ENCODE measurements around the gene EIF1AX.
"Not testable (repeated sequence)": the region's sequence is repeated elsewhere in the genome, so short reads cannot be mapped to it uniquely, and the experiment has no call there.

EIF1AX gene

DNA sequence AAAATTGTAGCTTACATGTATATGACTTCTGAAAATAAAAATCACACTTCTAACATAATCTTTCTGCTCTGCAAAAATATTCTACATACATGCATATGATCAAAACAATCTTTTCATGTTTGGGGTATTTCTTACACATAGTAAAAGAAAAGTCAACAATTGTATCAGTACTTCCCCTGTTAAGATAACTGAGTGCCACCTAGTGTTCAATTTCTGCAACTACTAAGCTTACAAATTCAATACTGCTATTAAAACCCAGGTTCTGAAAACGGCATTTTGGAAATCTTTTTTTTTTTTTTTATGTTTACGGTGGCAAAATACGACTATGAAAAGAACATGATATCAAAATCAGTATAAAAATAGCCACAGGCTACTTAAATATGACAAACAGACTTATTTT is 14.2 kb downstream of the EIF1AX start:
- DNase-seq (ENCODE audit: low read depth in 2 of 2): not testable (repeated sequence)

DNA sequence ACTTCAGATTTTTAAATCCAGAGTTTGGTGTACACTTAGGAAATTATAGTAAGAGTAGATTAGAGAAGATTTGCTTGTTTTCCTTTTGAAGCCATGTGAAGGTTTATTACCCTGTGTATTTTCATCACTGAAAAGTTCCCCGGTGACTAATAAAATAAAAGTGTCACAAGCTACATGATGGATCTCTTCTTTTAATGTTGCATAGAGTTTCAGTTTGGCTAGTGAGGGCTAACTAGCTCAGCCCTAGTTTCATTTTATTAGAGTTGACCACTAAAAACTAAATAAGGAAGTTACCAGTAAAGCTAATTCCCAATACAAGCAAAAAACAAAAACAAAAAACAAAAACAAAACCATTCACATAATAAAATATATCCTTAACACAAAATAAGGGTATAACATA is 14.8 kb downstream of the EIF1AX start:
- DNase-seq (ENCODE audit: low read depth in 2 of 2): not testable (repeated sequence)

DNA sequence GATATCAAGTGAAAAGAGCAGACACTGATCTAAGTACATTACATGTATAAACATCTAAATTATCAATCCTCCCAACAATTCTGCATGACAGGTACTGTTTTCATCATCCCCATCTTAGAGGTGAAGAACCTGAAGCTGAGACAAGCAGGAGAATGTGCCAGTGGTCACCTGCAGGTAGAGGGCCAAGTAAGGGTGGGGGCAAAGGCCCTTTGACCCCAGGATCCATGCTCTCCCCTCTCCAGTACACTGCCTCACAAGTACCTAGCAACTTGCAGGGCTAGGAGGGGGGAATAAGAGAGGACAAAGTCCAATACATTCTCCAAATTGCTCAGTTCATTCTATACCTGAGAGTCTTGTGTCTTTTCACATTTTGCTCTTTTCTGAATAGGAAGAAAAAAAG is 16.7 kb downstream of the EIF1AX start:
- no peak for DNase-seq (ENCODE audit: low read depth in 2 of 2)

- no peak for DNase-seq (ENCODE audit: low read depth in 2 of 2)
These were observed 23.4 kb downstream of the EIF1AX start for GRCh38 chrX:20118065-20118824.

- no peak for DNase-seq (ENCODE audit: low read depth in 2 of 2)
These were observed 24.9 kb downstream of the EIF1AX start, which contains the start of gene MAP7D2 for GRCh38 chrX:20116577-20117240. Gene MAP7D2 (minus strand): TSS chrX:20116907. CDS start chrX:20116879, 28 bp downstream.

DNA sequence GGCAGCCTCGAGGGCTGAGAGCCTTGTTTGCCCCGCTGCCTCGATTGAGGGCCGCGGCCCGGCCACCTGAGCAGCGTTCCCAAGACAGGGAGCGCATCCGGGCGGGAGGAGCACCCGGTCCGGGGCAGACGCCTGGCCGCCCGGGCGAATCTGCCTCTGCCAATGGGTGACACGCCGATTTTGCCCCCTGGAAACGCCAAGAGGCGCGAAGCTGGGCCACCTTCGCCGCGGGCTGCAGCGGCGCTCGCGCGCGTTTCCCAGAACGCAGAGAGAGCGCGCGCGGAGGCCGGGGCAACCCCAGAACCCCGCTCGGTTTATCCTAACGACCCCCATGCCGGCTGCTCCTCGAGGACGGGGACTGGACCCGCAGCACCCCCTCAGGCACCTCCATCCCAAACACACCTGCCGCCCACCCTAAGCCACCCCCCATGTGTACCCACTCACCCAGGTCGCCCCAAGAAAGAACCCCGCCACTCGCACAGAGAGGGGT is 25.5 kb downstream of the EIF1AX start:
- DNase-seq (ENCODE audit: low read depth in 2 of 2): no peak

DNA sequence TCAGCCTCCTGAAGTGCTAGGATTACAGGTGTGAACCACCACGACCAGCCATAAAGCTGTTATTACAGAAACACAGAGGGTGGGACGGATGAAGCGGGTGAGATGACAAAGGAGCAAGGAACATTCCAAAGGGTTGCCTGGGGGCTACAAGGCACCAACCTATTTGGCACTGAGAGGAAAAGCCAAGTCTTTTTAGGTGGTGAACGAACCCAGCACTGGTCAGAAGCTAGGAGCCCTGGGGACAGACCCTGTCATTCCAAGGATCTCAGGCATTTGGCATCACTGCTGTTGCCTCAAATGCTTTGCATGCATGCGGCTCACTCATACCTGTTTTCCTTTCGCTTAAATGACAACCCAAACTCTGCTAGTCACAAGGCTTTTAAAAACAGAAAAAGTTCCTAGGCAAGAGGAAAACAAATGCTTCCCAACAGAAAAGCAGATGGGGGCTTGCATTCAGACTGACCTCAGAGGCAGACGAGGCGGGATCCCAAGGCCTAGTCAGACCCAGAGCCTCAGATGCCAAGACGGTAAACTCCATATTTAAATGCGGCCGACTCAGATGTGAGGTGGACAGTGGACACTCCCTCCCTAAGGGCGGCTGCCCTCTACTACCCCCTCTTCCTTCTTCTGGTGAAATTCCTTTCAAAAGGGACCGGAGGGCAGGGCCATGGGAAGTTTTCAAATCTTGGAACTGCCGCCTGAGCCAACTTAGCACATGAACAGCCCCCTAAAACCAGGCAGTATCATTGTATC is 29.4 kb downstream of the EIF1AX start:
- DNase-seq (ENCODE audit: low read depth in 2 of 2): no peak

GRCh38 chrX:20111271-20111670 is 30.4 kb downstream of the EIF1AX start:
- no peak for DNase-seq (ENCODE audit: low read depth in 2 of 2)

GRCh38 chrX:20101934-20102581 is 39.6 kb downstream of the EIF1AX start:
- no peak for DNase-seq (ENCODE audit: low read depth in 2 of 2)

DNA sequence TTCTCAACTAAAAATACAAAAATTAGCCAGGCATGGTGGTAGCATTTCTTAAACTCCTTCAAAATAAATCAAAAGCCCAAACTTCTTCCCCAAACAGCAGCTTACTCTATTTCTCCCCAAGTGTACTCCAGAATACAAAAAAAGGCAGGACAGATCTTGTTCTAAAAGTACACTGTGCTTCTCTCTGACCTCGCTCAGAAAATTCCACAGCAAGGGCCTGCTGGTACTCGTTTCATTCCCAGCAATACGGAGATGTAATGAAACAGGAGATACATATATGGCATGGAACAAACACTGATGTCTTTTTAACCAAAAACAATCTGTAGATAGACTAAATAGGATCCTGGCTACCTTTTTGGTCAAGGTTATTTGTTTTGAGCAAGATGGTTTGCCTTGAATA is 50.1 kb downstream of the EIF1AX start:
- DNase-seq (ENCODE audit: low read depth in 2 of 2): no peak

- DNase-seq (ENCODE audit: low read depth in 2 of 2): no peak
These were observed 51.8 kb downstream of the EIF1AX start for GRCh38 chrX:20089845-20090244.

DNA sequence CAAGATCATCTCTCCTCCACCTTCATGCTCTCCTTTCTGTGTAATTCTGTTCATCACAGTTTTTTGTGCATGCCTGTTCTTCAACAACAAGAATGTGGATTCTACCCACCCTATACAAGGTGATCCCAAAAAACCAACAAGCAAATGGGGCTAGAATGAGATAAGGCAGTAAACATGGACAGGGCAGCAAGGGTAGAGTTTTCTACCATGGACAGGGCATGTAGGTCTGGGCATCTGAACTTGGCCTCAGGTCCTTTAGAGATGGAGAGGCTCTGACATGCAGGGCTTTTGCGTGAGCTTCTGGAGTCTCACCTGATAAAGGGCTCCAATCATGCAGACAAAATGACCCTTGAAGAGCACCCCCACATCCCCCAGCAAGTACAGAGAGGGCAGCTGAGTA is 61.4 kb downstream of the EIF1AX start:
- no peak for DNase-seq (ENCODE audit: low read depth in 2 of 2)
